ENCODE data around the gene CD93.

GRCh38 chr20:23129891-23130621 lies 43.9 kb upstream of the CD93 start:
- TF ChIP-seq CTCF (IDR thresholded peaks at IDR 0.05) = no peak
- TF ChIP-seq CEBPB (IDR thresholded peaks at IDR 0.05) = no peak
- no peak for TF ChIP-seq HES2 (IDR thresholded peaks at IDR 0.05)
- no peak for TF ChIP-seq REST (IDR thresholded peaks at IDR 0.05)
- no peak for TF ChIP-seq POLR2A (IDR thresholded peaks at IDR 0.05; ENCODE audit: low read length)
- no peak for TF ChIP-seq HEYL (CRISPR knock-in tag; IDR thresholded peaks at IDR 0.05)
- TF ChIP-seq, protein P1, sequence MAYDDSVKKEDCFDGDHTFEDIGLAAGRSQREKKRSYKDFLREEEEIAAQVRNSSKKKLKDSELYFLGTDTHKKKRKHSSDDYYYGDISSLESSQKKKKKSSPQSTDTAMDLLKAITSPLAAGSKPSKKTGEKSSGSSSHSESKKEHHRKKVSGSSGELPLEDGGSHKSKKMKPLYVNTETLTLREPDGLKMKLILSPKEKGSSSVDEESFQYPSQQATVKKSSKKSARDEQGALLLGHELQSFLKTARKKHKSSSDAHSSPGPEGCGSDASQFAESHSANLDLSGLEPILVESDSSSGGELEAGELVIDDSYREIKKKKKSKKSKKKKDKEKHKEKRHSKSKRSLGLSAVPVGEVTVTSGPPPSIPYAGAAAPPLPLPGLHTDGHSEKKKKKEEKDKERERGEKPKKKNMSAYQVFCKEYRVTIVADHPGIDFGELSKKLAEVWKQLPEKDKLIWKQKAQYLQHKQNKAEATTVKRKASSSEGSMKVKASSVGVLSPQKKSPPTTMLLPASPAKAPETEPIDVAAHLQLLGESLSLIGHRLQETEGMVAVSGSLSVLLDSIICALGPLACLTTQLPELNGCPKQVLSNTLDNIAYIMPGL (CRISPR knock-in tag; IDR thresholded peaks at IDR 0.05; ENCODE audit: borderline replicate concordance) = no peak
